ENCODE data around the gene NDUFV1. TPM values are rescaled to one million over a fixed set of nuclear protein-coding genes. Genes with fewer than 3 reads are reported as not detected.
A peak's percentile ranks its signal among the peaks of the same experiment; 100 is the strongest.

The NDUFV1 gene
- total and polyA plus RNA-seq, 9 of the 15 experiments (the other 6 are each of a cell fraction or from before 2014, with no cell fraction given) = 10.8 to 423 (median 209) TPM

DNA sequence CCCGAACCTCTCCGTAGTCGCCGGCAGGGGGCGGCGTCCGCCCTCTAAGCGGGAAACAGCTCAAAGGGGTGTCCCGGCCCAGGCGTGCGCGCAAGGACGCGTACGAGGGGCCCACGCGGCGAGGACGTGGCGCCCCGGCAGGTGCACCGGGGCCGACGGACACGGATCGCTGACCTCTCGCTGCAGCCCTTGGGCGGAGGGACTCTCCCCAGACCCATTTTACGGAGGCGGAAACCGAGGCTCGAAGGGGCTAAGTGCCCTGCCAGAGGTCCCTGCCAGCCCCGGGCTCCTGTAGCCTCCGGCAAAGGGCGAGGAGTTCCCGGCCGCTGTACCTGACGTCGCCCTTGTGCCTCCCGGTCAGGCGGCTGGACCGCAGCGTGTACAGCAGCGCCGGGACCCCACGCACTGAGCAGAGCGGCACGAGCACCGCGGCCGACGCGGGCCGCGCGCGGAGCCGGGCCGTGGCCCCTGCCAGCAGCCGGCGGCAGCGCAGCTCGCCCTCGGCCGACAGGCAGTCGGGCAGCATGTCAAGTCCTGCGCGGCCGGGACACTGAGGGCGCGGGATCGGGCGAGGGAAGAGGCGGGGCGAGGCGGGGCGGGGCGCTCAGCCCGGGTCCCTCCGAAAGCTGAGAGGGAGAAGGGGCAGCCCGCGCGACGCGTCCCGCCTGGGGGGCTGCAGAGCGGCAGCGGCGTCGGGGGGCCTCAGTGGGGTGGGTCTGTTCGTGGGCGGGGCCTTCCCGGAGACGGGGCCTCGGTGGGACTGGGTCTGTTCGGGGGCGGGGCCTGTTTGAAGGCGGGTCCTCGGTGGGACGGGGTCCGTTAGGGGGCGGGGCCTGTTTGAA, 22.9 kb downstream of the NDUFV1 start, which contains the start of gene NUDT8 (continued):
- peak; percentile 83; the same call in 1 of the 2 replicates for TF ChIP-seq MED1 (CRISPR knock-in tag; IDR thresholded peaks at IDR 0.05; ENCODE audit: borderline replicate concordance)
- TF ChIP-seq HDAC6 (IDR thresholded peaks at IDR 0.05; ENCODE audit: low read depth, low read length) = 0 out of 2 replicates have a peak, but pooled peaks have one; percentile 72
- peak; percentile 89 for TF ChIP-seq RBM25 (IDR thresholded peaks at IDR 0.05; ENCODE audit: low read depth, low read length, severe bottlenecking)
- 0 out of 2 replicates have a peak, but pooled peaks have one; percentile 64 for TF ChIP-seq ZNF696 (CRISPR knock-in tag; conservative IDR thresholded peaks at IDR 0.05)
- no peak for TF ChIP-seq ATF1 (CRISPR knock-in tag; IDR thresholded peaks at IDR 0.05)
- TF ChIP-seq ATF1 (tag; IDR thresholded peaks at IDR 0.05) = peak; percentile 82
- TF ChIP-seq, protein P1, sequence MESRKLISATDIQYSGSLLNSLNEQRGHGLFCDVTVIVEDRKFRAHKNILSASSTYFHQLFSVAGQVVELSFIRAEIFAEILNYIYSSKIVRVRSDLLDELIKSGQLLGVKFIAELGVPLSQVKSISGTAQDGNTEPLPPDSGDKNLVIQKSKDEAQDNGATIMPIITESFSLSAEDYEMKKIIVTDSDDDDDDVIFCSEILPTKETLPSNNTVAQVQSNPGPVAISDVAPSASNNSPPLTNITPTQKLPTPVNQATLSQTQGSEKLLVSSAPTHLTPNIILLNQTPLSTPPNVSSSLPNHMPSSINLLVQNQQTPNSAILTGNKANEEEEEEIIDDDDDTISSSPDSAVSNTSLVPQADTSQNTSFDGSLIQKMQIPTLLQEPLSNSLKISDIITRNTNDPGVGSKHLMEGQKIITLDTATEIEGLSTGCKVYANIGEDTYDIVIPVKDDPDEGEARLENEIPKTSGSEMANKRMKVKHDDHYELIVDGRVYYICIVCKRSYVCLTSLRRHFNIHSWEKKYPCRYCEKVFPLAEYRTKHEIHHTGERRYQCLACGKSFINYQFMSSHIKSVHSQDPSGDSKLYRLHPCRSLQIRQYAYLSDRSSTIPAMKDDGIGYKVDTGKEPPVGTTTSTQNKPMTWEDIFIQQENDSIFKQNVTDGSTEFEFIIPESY (CRISPR knock-in tag; IDR thresholded peaks at IDR 0.05) = peak; percentile 89
- peak; percentile 98 for TF ChIP-seq FOXP1 (CRISPR knock-in tag; IDR thresholded peaks at IDR 0.05)
- TF ChIP-seq, protein P2, sequence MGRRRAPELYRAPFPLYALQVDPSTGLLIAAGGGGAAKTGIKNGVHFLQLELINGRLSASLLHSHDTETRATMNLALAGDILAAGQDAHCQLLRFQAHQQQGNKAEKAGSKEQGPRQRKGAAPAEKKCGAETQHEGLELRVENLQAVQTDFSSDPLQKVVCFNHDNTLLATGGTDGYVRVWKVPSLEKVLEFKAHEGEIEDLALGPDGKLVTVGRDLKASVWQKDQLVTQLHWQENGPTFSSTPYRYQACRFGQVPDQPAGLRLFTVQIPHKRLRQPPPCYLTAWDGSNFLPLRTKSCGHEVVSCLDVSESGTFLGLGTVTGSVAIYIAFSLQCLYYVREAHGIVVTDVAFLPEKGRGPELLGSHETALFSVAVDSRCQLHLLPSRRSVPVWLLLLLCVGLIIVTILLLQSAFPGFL (CRISPR knock-in tag; IDR thresholded peaks at IDR 0.05) = peak; percentile 96
- peak; percentile 66; the same call in 1 of the 2 replicates for TF ChIP-seq PHB (CRISPR knock-in tag; IDR thresholded peaks at IDR 0.05)
- TF ChIP-seq NR4A1 (CRISPR knock-in tag; IDR thresholded peaks at IDR 0.05) = no peak
- TF ChIP-seq NR4A1 (tag; IDR thresholded peaks at IDR 0.05) = peak; percentile 66; the same call in 1 of the 2 replicates
- TF ChIP-seq, protein P3, sequence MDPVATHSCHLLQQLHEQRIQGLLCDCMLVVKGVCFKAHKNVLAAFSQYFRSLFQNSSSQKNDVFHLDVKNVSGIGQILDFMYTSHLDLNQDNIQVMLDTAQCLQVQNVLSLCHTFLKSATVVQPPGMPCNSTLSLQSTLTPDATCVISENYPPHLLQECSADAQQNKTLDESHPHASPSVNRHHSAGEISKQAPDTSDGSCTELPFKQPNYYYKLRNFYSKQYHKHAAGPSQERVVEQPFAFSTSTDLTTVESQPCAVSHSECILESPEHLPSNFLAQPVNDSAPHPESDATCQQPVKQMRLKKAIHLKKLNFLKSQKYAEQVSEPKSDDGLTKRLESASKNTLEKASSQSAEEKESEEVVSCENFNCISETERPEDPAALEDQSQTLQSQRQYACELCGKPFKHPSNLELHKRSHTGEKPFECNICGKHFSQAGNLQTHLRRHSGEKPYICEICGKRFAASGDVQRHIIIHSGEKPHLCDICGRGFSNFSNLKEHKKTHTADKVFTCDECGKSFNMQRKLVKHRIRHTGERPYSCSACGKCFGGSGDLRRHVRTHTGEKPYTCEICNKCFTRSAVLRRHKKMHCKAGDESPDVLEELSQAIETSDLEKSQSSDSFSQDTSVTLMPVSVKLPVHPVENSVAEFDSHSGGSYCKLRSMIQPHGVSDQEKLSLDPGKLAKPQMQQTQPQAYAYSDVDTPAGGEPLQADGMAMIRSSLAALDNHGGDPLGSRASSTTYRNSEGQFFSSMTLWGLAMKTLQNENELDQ (CRISPR knock-in tag; IDR thresholded peaks at IDR 0.05; ENCODE audit: borderline replicate concordance) = peak; percentile 84; the same call in 1 of the 2 replicates
- TF ChIP-seq EP300 (IDR thresholded peaks at IDR 0.05; ENCODE audit: low read length) = no peak
- peak; percentile 92; the same call in 1 of the 2 replicates for TF ChIP-seq MTA3 (IDR thresholded peaks at IDR 0.05; ENCODE audit: borderline replicate concordance)
- TF ChIP-seq, protein P4, sequence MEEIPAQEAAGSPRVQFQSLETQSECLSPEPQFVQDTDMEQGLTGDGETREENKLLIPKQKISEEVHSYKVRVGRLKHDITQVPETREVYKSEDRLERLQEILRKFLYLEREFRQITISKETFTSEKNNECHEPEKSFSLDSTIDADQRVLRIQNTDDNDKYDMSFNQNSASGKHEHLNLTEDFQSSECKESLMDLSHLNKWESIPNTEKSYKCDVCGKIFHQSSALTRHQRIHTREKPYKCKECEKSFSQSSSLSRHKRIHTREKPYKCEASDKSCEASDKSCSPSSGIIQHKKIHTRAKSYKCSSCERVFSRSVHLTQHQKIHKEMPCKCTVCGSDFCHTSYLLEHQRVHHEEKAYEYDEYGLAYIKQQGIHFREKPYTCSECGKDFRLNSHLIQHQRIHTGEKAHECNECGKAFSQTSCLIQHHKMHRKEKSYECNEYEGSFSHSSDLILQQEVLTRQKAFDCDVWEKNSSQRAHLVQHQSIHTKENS (CRISPR knock-in tag; IDR thresholded peaks at IDR 0.05) = no peak
- TF ChIP-seq MAFG (tag; conservative IDR thresholded peaks at IDR 0.05) = no peak
- TF ChIP-seq, protein P5, sequence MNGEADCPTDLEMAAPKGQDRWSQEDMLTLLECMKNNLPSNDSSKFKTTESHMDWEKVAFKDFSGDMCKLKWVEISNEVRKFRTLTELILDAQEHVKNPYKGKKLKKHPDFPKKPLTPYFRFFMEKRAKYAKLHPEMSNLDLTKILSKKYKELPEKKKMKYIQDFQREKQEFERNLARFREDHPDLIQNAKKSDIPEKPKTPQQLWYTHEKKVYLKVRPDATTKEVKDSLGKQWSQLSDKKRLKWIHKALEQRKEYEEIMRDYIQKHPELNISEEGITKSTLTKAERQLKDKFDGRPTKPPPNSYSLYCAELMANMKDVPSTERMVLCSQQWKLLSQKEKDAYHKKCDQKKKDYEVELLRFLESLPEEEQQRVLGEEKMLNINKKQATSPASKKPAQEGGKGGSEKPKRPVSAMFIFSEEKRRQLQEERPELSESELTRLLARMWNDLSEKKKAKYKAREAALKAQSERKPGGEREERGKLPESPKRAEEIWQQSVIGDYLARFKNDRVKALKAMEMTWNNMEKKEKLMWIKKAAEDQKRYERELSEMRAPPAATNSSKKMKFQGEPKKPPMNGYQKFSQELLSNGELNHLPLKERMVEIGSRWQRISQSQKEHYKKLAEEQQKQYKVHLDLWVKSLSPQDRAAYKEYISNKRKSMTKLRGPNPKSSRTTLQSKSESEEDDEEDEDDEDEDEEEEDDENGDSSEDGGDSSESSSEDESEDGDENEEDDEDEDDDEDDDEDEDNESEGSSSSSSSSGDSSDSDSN (IDR thresholded peaks at IDR 0.05; ENCODE audit: borderline replicate concordance in 1 of 2, low read depth in 2 of 2, low read length in 2 of 2) = no peak
